GM12878 (cell line): ENCODE measurements around the gene HELZ.

Experiments used
- EZH2 ChIP-seq: IDR thresholded peaks from 2 replicates; pipeline ENCODE4 v1.6.1; 2012; ENCODE audit warnings: low read depth, mild to moderate bottlenecking, control low read depth, inconsistent platforms, low read length, borderline replicate concordance; ENCODE audit not compliant: control insufficient read depth
- KAT2A ChIP-seq: conservative IDR thresholded peaks from 2 replicates; pipeline ENCODE4 v1.6.1; 2011; ENCODE audit warnings: low read depth, low read length; ENCODE audit not compliant: control insufficient read depth
- MYC ChIP-seq: IDR thresholded peaks from 2 replicates; pipeline ENCODE4 v1.6.1; 2011; ENCODE audit warnings: mild to moderate bottlenecking, low read length, moderate library complexity, inconsistent platforms; ENCODE audit not compliant: insufficient read depth, insufficient replicate concordance, insufficient read length, severe bottlenecking
- POLR2A ChIP-seq: IDR thresholded peaks from 2 replicates; pipeline ENCODE4 v1.6.1; 2011; ENCODE audit warnings: low read depth, mild to moderate bottlenecking, low read length

- TF ChIP-seq EZH2 (no peak), KAT2A (no peak), POLR2A (no peak), MYC (no peak)
Measured at GRCh38 chr17:67256075-67256732, 11.2 kb upstream of the HELZ start.
